ENCODE data around the gene PHKG2.

GRCh38 chr16:30766206-30766932 is 18.1 kb downstream of the PHKG2 start:
- TF ChIP-seq CTCF (IDR thresholded peaks at IDR 0.05) = no peak
- no peak for TF ChIP-seq POLR2A (IDR thresholded peaks at IDR 0.05)

Data from Peyer's patch (tissue), 4 donors.